Small intestine (tissue), 7 donors: ENCODE results near the gene ZMIZ1. TPM values are rescaled to one million over a fixed set of nuclear protein-coding genes. Genes with fewer than 3 reads are reported as not detected.

Experiments
- DNase-seq, 2 donors: peaks; one replicate each; pipeline versions ENCODE4 v3.0.0 to v3.0.0-alpha.2; 2013
- FAIRE-seq: peaks from 2 replicates; lab custom pipeline; 2012; peaks lifted over from hg19 to GRCh38; lab: Jason Lieb, UNC
- H3K27ac ChIP-seq, 3 donors: one replicate each; pipeline ENCODE4 v1.5.1; 2013; ENCODE audit warnings: low read length in 2 of 3, mild to moderate bottlenecking in 2 of 3, control low read depth in 1 of 3, inconsistent platforms in 1 of 3, low read depth in 1 of 3, moderate library complexity in 1 of 3
- H3K27me3 ChIP-seq, 3 donors: one replicate each; pipeline ENCODE4 v1.6.1; 2013; ENCODE audit warnings: low read length in 3 of 3, inconsistent platforms in 1 of 3; ENCODE audit not compliant: control insufficient read depth in 3 of 3, insufficient read depth in 3 of 3
- H3K36me3 ChIP-seq, 3 donors: one replicate each; pipeline ENCODE4 v1.6.1; 2013; ENCODE audit warnings: low read length in 3 of 3, inconsistent platforms in 1 of 3, low read depth in 1 of 3, mild to moderate bottlenecking in 1 of 3, moderate library complexity in 1 of 3; ENCODE audit not compliant: control insufficient read depth in 3 of 3, insufficient read depth in 2 of 3
- H3K4me1 ChIP-seq, 3 donors: one replicate each; pipeline ENCODE4 v1.6.1; 2013; ENCODE audit warnings: low read length in 2 of 3, inconsistent platforms in 1 of 3, low read depth in 1 of 3, mild to moderate bottlenecking in 1 of 3, moderate library complexity in 1 of 3; ENCODE audit not compliant: control insufficient read depth in 3 of 3, insufficient read depth in 2 of 3
- H3K4me3 ChIP-seq, 3 donors: one replicate each; pipeline ENCODE4 v1.5.1; 2013; ENCODE audit warnings: low read length in 3 of 3, control low read depth in 1 of 3, inconsistent platforms in 1 of 3, low read depth in 1 of 3, mild to moderate bottlenecking in 1 of 3, moderate library complexity in 1 of 3
- H3K9me3 ChIP-seq, 2 donors: one replicate each; pipeline ENCODE4 v1.6.1; 2013; ENCODE audit warnings: low read depth in 1 of 2, low read length in 1 of 2; ENCODE audit not compliant: control insufficient read depth in 2 of 2, insufficient read depth in 1 of 2
- WGBS, 3 donors: extraction: QIAGEN DNeasy Blood & Tissue Kit; methylation state at CpG; one replicate each; pipeline ENCODE4 v1.1.7; 2013; 5-methylcytosine and 5-hydroxymethylcytosine counted together
- polyA plus RNA-seq, 4 donors: library from polyadenylated mRNA; stranded (reverse) in 3 of 4; unstranded in 1 of 4; fragments of 200-250 nt in 3 of 4; fragments of 120-200 nt in 1 of 4; gene quantifications; one replicate each; pipeline versions ENCODE4 v1.2.1 to v1.2.3, GENCODE V29; 2013
- donor health status: healthy with polysubstance abuse.
- donor health status: control.
- donor health status: control.
- donor health status: Bipolar disorder and iron deficiency.
- donor health status: healthy.

The ZMIZ1 gene
- polyA plus RNA-seq, 4 donors, result 15.1 to 40.7 (median 19.9) TPM

- FAIRE-seq (no peak), DNase-seq (no peak)
Observed at GRCh38 chr10:79244068-79244442, 175.3 kb downstream of the ZMIZ1 start.

DNA sequence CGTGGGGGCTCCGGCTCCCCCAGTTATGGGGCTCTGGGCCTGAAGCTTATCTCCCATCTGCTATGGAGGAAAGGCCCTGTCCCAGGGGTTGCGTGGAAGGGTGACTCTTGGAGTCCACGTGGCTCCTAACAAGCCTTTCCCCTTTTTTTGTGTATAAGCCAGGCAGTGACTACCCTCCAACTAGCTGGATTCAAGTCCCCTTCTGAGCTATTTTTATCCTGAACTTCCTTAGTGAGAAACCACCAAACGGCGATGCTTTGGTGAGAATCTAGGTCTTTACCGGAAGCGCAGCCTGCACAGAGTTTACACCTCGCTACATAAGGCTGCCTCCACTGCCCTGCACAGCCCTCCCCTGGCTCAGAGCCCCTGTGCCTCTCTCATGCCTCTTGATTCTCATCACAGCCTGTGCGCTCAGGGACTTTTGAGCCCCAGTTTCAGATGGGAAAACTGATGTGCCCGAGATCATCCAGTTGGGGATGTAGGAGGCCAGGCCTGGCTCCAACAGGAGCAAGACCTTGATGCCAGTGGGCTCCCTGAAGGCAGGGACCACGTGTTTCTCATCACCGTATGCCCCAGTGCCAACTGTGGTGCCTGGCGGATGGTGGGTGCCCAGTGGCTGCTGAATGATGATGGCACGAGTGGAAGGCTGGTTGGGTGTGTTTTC lies 176.2 kb downstream of the ZMIZ1 start:
- DNase-seq, result peak in 1 of 2 donors; percentile 28
- H3K4me3 ChIP-seq, result peak overlapping the region in 2 of 3 donors; percentile 2 to 56
- peaks cover 0 to 35% (median 22%) of the 10 kb centered on the region in 3 donors for H3K4me1 ChIP-seq

More at GRCh38 chr10:79244068-79244442, 175.3 kb downstream of the ZMIZ1 start:
- WGBS, 3 donors, result 69 to 82% (median 79%) methylated on average over 10 of the region's 10 CpGs
- Histone ChIP-seq H3K4me1 (peaks cover 0 to 35% (median 24%) of the 10 kb centered on the region in 3 donors), H3K27ac (peak overlapping the region; percentile 38 to 84 (median 49)), H3K36me3 (peaks cover 0 to 49% (median 0%) of the 10 kb centered on the region in 3 donors), H3K27me3 (peaks cover 0 to 20% (median 0%) of the 10 kb centered on the region in 3 donors), H3K9me3 (no peaks in the 10 kb centered on the region), H3K4me3 (peak overlapping the region in 2 of 3 donors; percentile 30 to 56)

GRCh38 chr10:79245539-79246208 lies 176.9 kb downstream of the ZMIZ1 start:
- FAIRE-seq (no peak), DNase-seq (no peak)
- WGBS, 3 donors, result 74 to 89% (median 77%) methylated on average over 9 of the region's 9 CpGs
- H3K27me3 ChIP-seq, result peaks cover 0 to 16% (median 0%) of the 10 kb centered on the region in 3 donors
- H3K4me3 ChIP-seq, result peak overlapping the region in 1 of 3 donors; percentile 22
- peak overlapping the region in 2 of 3 donors; percentile 38 to 84 for H3K27ac ChIP-seq
- peaks cover 0 to 35% (median 20%) of the 10 kb centered on the region in 3 donors for H3K4me1 ChIP-seq
- H3K36me3 ChIP-seq, result peaks cover 0 to 53% (median 0%) of the 10 kb centered on the region in 3 donors
- no peaks in the 10 kb centered on the region for H3K9me3 ChIP-seq

More for the DNA sequence above, 176.2 kb downstream of the ZMIZ1 start:
- no peak for FAIRE-seq
- peaks cover 0 to 17% (median 0%) of the 10 kb centered on the region in 3 donors for H3K27me3 ChIP-seq
- H3K36me3 ChIP-seq, result peaks cover 0 to 47% (median 0%) of the 10 kb centered on the region in 3 donors
- H3K27ac ChIP-seq, result peak overlapping the region in 2 of 3 donors; percentile 49 to 84
- 64 to 79% (median 69%) methylated on average over 15 of the region's 15 CpGs for WGBS, 3 donors
- no peaks in the 10 kb centered on the region for H3K9me3 ChIP-seq

- DNase-seq, result no peak
- 63 to 81% (median 72%) methylated on average over 13 to 14 of the region's 14 CpGs for WGBS, 3 donors
- peaks cover 0 to 35% (median 20%) of the 10 kb centered on the region in 3 donors for H3K4me1 ChIP-seq
Observed at GRCh38 chr10:79246209-79246581, 177.4 kb downstream of the ZMIZ1 start.

GRCh38 chr10:79246606-79247275 lies 178.0 kb downstream of the ZMIZ1 start:
- Histone ChIP-seq H3K4me3 (no peak overlapping the region), H3K27me3 (peaks cover 0 to 5% (median 0%) of the 10 kb centered on the region in 3 donors), H3K27ac (peak overlapping the region; percentile 38 to 84 (median 39)), H3K36me3 (peaks cover 0 to 60% (median 0%) of the 10 kb centered on the region in 3 donors), H3K4me1 (peaks cover 0 to 29% (median 16%) of the 10 kb centered on the region in 3 donors), H3K9me3 (no peaks in the 10 kb centered on the region)
- WGBS, 3 donors, result 55 to 69% (median 60%) methylated on average over 14 of the region's 14 CpGs
- DNase-seq (no peak), FAIRE-seq (no peak)

More at GRCh38 chr10:79246209-79246581, 177.4 kb downstream of the ZMIZ1 start:
- FAIRE-seq, result no peak
- H3K27me3 ChIP-seq, result peaks cover 0 to 11% (median 0%) of the 10 kb centered on the region in 3 donors
- no peaks in the 10 kb centered on the region for H3K9me3 ChIP-seq
- H3K36me3 ChIP-seq, result peaks cover 0 to 57% (median 0%) of the 10 kb centered on the region in 3 donors
- no peak overlapping the region for H3K4me3 ChIP-seq
- peak overlapping the region in 2 of 3 donors; percentile 38 to 84 for H3K27ac ChIP-seq

- peaks cover 0 to 26% (median 11%) of the 10 kb centered on the region in 3 donors for H3K4me1 ChIP-seq
- FAIRE-seq (no peak), DNase-seq (no peak)
- H3K36me3 ChIP-seq, result peaks cover 0 to 65% (median 0%) of the 10 kb centered on the region in 3 donors
- H3K9me3 ChIP-seq, result no peaks in the 10 kb centered on the region
- H3K4me3 ChIP-seq, result no peak overlapping the region
- no peaks in the 10 kb centered on the region for H3K27me3 ChIP-seq
- H3K27ac ChIP-seq, result peak overlapping the region; percentile 9 to 84 (median 39)
- WGBS, 3 donors, result 77 to 94% (median 84%) methylated on average over 6 of the region's 6 CpGs
Observed at GRCh38 chr10:79247373-79248137, 178.8 kb downstream of the ZMIZ1 start.

GRCh38 chr10:79248341-79249185 lies 179.8 kb downstream of the ZMIZ1 start:
- no peak for FAIRE-seq
- Histone ChIP-seq H3K36me3 (peaks cover 0 to 68% (median 0%) of the 10 kb centered on the region in 3 donors), H3K4me1 (peaks cover 0 to 26% (median 11%) of the 10 kb centered on the region in 3 donors), H3K9me3 (no peaks in the 10 kb centered on the region), H3K4me3 (no peak overlapping the region), H3K27me3 (no peaks in the 10 kb centered on the region), H3K27ac (peak overlapping the region in 2 of 3 donors; percentile 9 to 84)
- no peak for DNase-seq
- WGBS, 3 donors, result 54 to 74% (median 73%) methylated on average over 12 of the region's 12 CpGs
